Panc1 (cell line): Measurements from ENCODE around the gene SNED1.

Experiments
- CTCF ChIP-seq: fragments of 450-650 bp; IDR thresholded peaks from 2 replicates; pipeline ENCODE4 v1.5.1; 2017; ENCODE audit warnings: mild to moderate bottlenecking
- POLR2AphosphoS5 ChIP-seq: IDR thresholded peaks from 2 replicates; pipeline ENCODE4 v1.6.1; 2012; ENCODE audit warnings: mild to moderate bottlenecking, low read depth, low read length, moderate library complexity
- SIN3A ChIP-seq: IDR thresholded peaks from 2 replicates; pipeline ENCODE4 v1.6.1; 2012; ENCODE audit warnings: low read depth, mild to moderate bottlenecking, low read length, moderate library complexity, borderline replicate concordance; ENCODE audit not compliant: insufficient read depth

GRCh38 chr2:240998995-240999791, 775 bp downstream of the SNED1 start:
- TF ChIP-seq SIN3A: no peak
- TF ChIP-seq CTCF: no peak
- no peak for TF ChIP-seq POLR2AphosphoS5
